ENCODE measurements around the gene NFASC. TPM values are rescaled to one million over a fixed set of nuclear protein-coding genes. Genes with fewer than 3 reads are reported as not detected.

The NFASC gene
- total RNA-seq, 1 donor from 2014 or later, result 3.8 TPM

DNA sequence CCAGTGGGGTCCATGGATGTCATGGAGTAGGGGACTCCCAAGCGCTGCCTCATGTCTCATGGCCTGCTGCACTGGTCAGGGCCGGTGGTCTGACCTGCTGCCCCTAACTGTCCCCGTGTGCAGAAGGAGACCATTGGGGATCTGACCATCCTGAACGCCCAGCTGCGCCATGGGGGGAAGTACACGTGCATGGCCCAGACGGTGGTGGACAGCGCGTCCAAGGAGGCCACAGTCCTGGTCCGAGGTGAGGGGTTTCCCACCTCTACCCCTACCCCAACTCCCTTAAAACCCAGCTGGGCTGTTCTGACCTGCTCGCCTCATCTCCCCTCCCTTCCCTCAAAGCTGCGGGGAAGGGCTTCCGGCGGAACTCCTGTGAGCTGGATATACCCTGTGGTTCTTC, 195.0 kb downstream of the NFASC start:
- Mint-ChIP-seq H3K27me3 (ENCODE audit: unreplicated experiment) (peaks cover 7% of the 10 kb centered on the region), H3K27ac (ENCODE audit: unreplicated experiment) (no peak overlapping the region), H3K4me3 (ENCODE audit: unreplicated experiment) (no peak overlapping the region), H3K36me3 (ENCODE audit: low read depth, unreplicated experiment) (no peaks in the 10 kb centered on the region), H3K4me1 (ENCODE audit: unreplicated experiment) (no peaks in the 10 kb centered on the region), H3K9me3 (ENCODE audit: unreplicated experiment) (no peaks in the 10 kb centered on the region)
- no peak for DNase-seq (ENCODE audit: low spot score)
- no peak for TF ChIP-seq CTCF (IDR thresholded peaks at IDR 0.05; ENCODE audit: unreplicated experiment)

DNA sequence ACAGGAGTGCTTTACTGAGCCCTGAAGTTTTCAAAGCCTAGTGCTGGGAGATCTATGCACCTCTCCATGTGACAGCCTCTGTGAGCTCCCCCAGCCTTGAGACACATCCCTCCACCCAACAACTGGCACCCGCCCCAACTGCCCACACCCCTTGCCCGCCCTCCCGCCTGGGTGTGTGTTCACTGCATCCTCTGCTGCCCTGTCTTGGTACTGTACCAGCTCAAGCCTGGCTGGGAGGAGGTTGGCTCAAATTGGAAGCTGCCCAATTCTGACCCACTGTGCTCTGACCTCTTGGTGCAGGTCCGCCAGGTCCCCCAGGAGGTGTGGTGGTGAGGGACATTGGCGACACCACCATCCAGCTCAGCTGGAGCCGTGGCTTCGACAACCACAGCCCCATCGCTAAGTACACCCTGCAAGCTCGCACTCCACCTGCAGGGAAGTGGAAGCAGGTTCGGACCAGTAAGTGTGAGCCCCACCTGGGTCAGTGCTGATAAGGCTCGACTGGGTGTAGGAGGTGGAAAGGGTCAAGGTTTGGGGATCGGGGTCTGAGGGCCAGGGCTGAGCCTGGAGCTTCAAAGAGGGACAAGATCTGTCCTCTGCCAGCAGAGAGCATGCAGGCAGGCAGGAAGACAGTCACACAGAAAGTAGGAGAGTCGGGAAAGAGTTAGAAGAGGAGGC, 195.6 kb downstream of the NFASC start:
- no peak overlapping the region for H3K4me3 Mint-ChIP-seq (ENCODE audit: unreplicated experiment)
- peaks cover 9% of the 10 kb centered on the region for H3K27me3 Mint-ChIP-seq (ENCODE audit: unreplicated experiment)
- H3K27ac Mint-ChIP-seq (ENCODE audit: unreplicated experiment), result no peak overlapping the region
- H3K9me3 Mint-ChIP-seq (ENCODE audit: unreplicated experiment), result no peaks in the 10 kb centered on the region
- H3K4me1 Mint-ChIP-seq (ENCODE audit: unreplicated experiment), result no peaks in the 10 kb centered on the region
- no peak for DNase-seq (ENCODE audit: low spot score)
- TF ChIP-seq CTCF (IDR thresholded peaks at IDR 0.05; ENCODE audit: unreplicated experiment), result no peak
- H3K36me3 Mint-ChIP-seq (ENCODE audit: low read depth, unreplicated experiment), result no peaks in the 10 kb centered on the region

- H3K4me3 Mint-ChIP-seq (ENCODE audit: unreplicated experiment), result no peak overlapping the region
- no peak for DNase-seq (ENCODE audit: low spot score)
- no peaks in the 10 kb centered on the region for H3K9me3 Mint-ChIP-seq (ENCODE audit: unreplicated experiment)
- peaks cover 9% of the 10 kb centered on the region for H3K27me3 Mint-ChIP-seq (ENCODE audit: unreplicated experiment)
- TF ChIP-seq CTCF (IDR thresholded peaks at IDR 0.05; ENCODE audit: unreplicated experiment), result no peak
- H3K36me3 Mint-ChIP-seq (ENCODE audit: low read depth, unreplicated experiment), result no peaks in the 10 kb centered on the region
- no peaks in the 10 kb centered on the region for H3K4me1 Mint-ChIP-seq (ENCODE audit: unreplicated experiment)
- no peak overlapping the region for H3K27ac Mint-ChIP-seq (ENCODE audit: unreplicated experiment)
Observed at GRCh38 chr1:205067031-205067430, 196.4 kb downstream of the NFASC start.

- H3K4me3 Mint-ChIP-seq (ENCODE audit: unreplicated experiment), result no peak overlapping the region
- H3K27me3 Mint-ChIP-seq (ENCODE audit: unreplicated experiment), result peaks cover 8% of the 10 kb centered on the region
- no peak for DNase-seq (ENCODE audit: low spot score)
- no peak overlapping the region for H3K27ac Mint-ChIP-seq (ENCODE audit: unreplicated experiment)
- TF ChIP-seq CTCF (IDR thresholded peaks at IDR 0.05; ENCODE audit: unreplicated experiment), result no peak
- no peaks in the 10 kb centered on the region for H3K4me1 Mint-ChIP-seq (ENCODE audit: unreplicated experiment)
- H3K9me3 Mint-ChIP-seq (ENCODE audit: unreplicated experiment), result no peaks in the 10 kb centered on the region
- no peaks in the 10 kb centered on the region for H3K36me3 Mint-ChIP-seq (ENCODE audit: low read depth, unreplicated experiment)
Observed at GRCh38 chr1:205068001-205068400, 197.3 kb downstream of the NFASC start.

DNA sequence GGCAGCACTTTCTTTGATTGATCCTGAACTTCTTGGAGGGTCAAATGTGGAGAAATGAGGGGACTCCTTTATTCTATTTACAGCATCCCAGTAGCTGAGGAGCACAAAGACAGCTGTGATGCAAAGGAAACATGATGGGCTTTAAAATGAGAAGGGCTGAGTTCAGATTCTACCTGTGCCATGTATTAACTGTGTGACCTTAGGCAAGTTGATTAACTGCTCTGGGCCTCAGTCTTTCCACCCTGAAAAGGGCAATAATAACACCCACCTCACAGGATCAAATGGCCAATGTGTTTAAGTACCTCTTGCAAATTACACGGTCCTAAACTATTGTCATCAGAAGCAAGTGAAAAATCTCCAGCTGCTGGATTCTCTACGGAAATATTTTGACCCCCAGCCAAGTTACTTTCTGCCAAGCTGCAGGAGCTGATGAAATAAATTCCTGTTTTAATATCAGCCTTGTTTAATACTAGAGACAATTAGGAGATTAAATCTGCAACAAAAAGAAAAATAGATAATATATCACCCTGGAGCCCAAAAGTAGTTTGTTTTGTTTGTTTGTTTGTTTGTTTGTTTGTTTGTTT, 197.9 kb downstream of the NFASC start:
- Mint-ChIP-seq H3K4me1 (ENCODE audit: unreplicated experiment) (no peaks in the 10 kb centered on the region), H3K9me3 (ENCODE audit: unreplicated experiment) (no peaks in the 10 kb centered on the region), H3K27ac (ENCODE audit: unreplicated experiment) (no peak overlapping the region), H3K27me3 (ENCODE audit: unreplicated experiment) (peaks cover 6% of the 10 kb centered on the region), H3K4me3 (ENCODE audit: unreplicated experiment) (no peak overlapping the region), H3K36me3 (ENCODE audit: low read depth, unreplicated experiment) (no peaks in the 10 kb centered on the region)
- DNase-seq (ENCODE audit: low spot score), result no peak
- TF ChIP-seq CTCF (IDR thresholded peaks at IDR 0.05; ENCODE audit: unreplicated experiment), result no peak

Measured in endothelial cell (in vitro differentiated cells).